TTC549 (cell line): ENCODE measurements around the gene OR7D2.

Source experiments
- FAIRE-seq: peaks from 2 replicates; lab custom pipeline; 2012; peaks lifted over from hg19 to GRCh38; lab: Jason Lieb, UNC

The OR7D2 gene

DNA sequence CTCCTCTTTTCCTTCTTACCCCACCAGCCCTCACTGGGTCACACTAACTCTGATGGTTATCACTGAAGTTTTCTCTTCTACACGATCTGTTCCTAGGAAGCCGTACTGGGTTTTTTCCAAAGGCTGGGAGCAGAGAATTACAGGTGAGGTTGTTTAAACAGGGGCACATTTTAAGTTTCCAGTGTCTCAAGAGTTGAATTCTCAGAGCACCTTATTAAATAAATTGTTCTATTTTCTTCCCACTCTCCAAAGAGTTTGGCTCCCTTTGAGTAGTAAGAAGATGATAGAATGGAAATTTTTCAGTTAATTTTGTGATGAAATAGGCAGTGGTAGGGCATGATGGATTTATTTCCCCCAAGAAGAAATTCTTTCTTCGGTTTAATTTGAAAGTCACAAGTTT, 40.7 kb downstream of the OR7D2 start, which contains the start of gene OR7D4:
OR7D4 (minus strand) TSS at position 101 of the 400 bp plus-strand sequence. CDS start 4,752 bp downstream, outside the sequence.
- no peak for FAIRE-seq
